DND-41 (cell line): ENCODE measurements around the gene ZIM2.

ENCODE experiments used
- EZH2 ChIP-seq: IDR thresholded peaks from 3 replicates; pipeline ENCODE4 v1.6.1; 2012; ENCODE audit warnings: borderline replicate concordance, low read depth, mild to moderate bottlenecking, moderate library complexity, low read length, inconsistent platforms; ENCODE audit not compliant: severe bottlenecking
- TF ChIP-seq, protein P1 (sequence below): IDR thresholded peaks from 2 replicates; pipeline ENCODE4 v1.5.1; 2012; ENCODE audit warnings: borderline replicate concordance, low read length, moderate library complexity, mild to moderate bottlenecking; ENCODE audit not compliant: poor library complexity, severe bottlenecking; ENCODE audit errors: extremely low read depth

DNA sequence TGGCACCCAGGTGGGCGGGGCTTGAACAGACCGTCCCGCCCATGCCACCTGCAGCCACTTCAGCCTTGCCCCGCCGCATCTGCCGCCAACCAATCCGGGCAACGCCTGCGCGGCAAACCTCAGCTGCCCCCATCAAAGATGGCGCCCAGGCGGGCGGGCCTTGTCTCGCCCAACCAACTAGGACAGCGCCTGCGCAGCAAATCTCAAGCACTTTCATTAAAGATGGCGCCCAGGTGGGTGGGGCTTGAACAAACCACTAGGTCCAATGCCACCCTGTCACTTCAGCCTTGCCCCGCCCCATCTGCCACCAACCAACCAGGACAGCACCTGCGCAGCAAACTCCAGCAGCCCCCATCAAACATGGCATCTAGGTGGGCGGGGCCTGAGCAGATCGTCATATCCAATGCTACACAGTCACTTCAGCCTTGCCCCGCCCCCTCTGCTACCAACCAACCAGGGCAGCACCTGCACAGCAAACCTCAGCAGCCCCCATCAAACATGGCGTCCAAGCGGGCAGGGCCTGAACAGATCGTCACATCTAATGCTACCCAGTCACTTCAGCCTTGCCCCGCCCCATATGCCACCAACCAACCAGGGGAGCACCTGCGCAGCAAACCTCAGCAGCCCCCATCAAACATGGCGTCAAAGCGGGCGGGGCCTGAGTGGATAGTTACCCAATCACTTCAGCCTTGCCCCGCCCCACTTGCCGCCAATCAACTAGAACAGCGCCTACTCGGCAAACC lies 1.4 kb downstream of the ZIM2 start:
- TF ChIP-seq EZH2 = no peak
- TF ChIP-seq, protein P1, sequence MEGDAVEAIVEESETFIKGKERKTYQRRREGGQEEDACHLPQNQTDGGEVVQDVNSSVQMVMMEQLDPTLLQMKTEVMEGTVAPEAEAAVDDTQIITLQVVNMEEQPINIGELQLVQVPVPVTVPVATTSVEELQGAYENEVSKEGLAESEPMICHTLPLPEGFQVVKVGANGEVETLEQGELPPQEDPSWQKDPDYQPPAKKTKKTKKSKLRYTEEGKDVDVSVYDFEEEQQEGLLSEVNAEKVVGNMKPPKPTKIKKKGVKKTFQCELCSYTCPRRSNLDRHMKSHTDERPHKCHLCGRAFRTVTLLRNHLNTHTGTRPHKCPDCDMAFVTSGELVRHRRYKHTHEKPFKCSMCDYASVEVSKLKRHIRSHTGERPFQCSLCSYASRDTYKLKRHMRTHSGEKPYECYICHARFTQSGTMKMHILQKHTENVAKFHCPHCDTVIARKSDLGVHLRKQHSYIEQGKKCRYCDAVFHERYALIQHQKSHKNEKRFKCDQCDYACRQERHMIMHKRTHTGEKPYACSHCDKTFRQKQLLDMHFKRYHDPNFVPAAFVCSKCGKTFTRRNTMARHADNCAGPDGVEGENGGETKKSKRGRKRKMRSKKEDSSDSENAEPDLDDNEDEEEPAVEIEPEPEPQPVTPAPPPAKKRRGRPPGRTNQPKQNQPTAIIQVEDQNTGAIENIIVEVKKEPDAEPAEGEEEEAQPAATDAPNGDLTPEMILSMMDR = no peak
